GM18951 (cell line): ENCODE results near the gene PTPN14.

Experiments used
- POLR2A ChIP-seq: IDR thresholded peaks from 4 replicates; pipeline ENCODE4 v1.6.1; 2011; ENCODE audit warnings: mild to moderate bottlenecking; ENCODE audit not compliant: insufficient read length, insufficient read depth; ENCODE audit errors: extremely low read depth
- in situ Hi-C: fragments of 300-500 bp; cut with MboI; formaldehyde crosslinking; loops from one replicate; pipeline ENCODE4 v1.12.0; 2022; ENCODE audit warnings: low sequenced_read_pairs, mixed read lengths, inconsistent platforms; ENCODE audit not compliant: unreplicated experiment

The PTPN14 gene

DNA sequence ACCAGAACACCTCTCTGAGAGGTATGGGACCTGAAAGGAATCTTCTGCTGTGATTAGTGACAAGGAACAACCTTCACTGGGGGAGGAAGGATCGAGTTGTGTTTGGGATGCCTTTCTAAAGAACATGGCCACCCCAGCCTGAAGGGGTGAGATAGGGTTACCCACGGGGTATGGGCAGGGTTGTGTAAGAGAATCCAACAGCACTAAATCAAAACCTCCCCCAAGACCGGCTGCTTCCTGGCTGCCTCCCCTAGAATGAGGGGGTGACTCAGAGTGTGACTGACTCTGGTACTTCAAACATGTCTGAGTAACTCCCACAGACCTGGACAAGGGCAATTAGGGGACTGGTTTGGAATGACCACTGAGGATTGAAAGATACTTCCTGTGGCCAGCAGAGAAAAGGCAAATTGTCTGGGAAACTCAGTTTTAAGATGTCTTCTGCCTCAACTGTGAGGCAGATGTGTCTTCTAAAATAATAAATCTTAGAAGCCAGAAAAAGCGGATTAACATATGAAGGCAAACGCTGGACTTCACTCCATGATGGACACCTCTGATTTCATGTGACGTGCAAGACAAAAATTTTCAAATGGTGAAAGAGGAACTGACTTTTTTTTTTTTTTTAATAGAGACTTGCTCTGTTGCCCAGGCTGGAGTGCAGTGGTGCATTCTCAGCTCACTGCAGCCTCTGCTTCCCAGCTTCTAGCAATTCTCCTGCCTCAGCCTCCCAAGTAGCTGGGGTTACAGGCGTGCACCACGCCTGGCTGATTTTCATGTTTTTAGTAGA, 6.7 kb upstream of the PTPN14 start:
- in situ Hi-C loops, result no loop called here
- TF ChIP-seq POLR2A, result no peak

- in situ Hi-C loops, result no loop called here
- TF ChIP-seq POLR2A, result no peak
These were observed 1.8 kb upstream of the PTPN14 start for GRCh38 chr1:214553142-214553710.

- in situ Hi-C loops, result no loop called here
- TF ChIP-seq POLR2A, result no peak
These were observed 789 bp upstream of the PTPN14 start for GRCh38 chr1:214552174-214552608.

DNA sequence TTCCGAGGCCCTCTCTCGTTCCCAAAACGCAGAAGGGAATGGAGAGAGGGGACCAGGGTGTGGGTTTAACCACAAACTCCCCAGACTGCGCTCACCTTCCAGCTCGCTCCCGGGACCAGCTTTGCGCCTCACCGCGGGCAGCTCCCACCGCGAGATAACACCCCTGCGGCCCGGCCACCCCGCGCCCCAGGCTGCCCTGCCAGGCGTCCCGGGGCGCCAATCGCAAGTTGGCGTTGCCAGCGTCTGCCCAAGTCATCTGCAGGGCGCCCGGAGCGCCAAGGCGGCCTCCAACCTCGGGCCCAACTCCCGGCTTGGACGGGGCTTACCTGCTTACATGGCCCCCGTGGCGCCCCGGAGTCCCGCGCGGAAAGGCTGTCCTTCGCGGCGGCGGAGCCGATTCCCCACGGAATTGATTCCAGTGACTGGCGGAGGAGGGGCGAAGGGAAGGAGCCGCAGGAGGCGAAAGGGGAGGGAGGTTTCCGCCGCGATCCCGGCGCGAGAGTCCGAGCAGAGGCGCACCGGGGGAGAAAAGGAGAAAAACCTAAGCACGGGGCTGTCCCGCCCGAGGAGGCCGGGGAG, 456 bp downstream of the PTPN14 start:
- TF ChIP-seq POLR2A, result no peak
- in situ Hi-C loops, result no loop called here

- in situ Hi-C loops, result no loop called here
- TF ChIP-seq POLR2A, result no peak
These were observed 1.2 kb downstream of the PTPN14 start for GRCh38 chr1:214550013-214550856.

- TF ChIP-seq POLR2A, result no peak
- in situ Hi-C loops, result no loop called here
These were observed 1.8 kb downstream of the PTPN14 start for GRCh38 chr1:214549604-214550003.

DNA sequence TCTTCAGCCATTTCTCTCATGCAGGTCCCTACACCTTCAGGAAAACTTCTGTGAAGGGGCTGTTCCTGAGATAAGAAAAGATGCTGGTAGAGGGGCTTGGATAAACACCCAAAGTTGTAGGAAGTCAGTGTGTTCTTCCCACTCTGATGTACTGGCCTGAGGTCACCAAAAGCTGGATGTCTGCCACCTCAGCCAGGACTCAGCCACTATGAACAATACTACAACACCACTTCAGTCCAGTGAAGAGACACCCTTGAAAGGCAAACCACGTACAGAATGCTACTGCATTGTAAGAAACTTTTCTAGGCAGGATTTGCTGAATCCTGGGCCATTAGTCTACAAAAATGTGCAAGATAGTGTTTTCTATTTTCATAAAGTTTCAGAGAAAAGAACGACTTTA, 2.4 kb downstream of the PTPN14 start:
- in situ Hi-C loops, result no loop called here
- no peak for TF ChIP-seq POLR2A

DNA sequence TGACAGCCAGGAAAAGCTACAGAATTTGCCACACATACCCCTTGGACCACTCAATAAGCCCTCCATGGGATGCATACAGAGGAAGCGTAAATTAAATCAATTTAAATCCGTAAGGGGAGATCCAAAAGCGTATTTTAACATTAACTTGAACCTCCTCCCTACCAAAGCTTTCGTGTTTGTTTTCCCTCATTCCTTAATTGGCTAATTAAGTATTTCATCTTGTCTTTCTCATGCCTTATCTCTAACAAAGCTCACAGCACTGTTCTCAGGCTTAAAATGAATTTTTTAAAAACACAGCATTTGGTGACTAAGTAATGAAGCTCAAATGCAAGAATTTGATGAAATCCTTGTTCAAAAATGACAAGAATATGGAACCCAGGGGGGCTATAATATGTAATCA, 3.1 kb downstream of the PTPN14 start:
- TF ChIP-seq POLR2A, result no peak
- in situ Hi-C loops, result no loop called here

GRCh38 chr1:214547747-214548146, 3.7 kb downstream of the PTPN14 start:
- no peak for TF ChIP-seq POLR2A
- in situ Hi-C loops, result no loop called here

GRCh38 chr1:214546886-214547641, 4.3 kb downstream of the PTPN14 start:
- TF ChIP-seq POLR2A, result no peak
- in situ Hi-C loops, result no loop called here

DNA sequence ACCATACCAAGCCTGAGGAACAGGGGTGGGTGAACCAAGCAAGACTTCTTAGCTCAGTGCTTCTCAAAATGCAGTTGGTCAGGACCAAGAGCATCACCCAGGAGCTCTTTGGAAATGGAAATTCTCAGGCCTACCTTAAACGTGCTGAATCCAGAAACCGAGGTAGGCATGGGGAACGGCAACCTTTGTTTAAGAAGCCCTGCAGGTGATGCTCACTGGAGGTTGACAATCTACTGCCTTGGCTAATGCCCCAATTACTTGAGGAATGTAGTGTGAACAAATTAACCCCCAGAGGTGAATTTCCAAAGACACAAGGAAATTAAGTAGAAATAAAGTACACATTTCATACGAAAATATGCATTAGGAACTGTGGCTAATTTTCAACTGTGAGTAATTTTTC, 5.3 kb downstream of the PTPN14 start:
- in situ Hi-C loops, result no loop called here
- TF ChIP-seq POLR2A, result no peak

GRCh38 chr1:214545293-214545692, 6.1 kb downstream of the PTPN14 start:
- no peak for TF ChIP-seq POLR2A
- in situ Hi-C loops, result no loop called here
